PC-3 (cell line): Measurements from ENCODE around the gene EIF4A3.

Experiments
- EZH2phosphoT487 ChIP-seq: fragments of 300-600 bp; sonication (generic); IDR thresholded peaks from 2 replicates; pipeline ENCODE4 v1.6.1; 2018; ENCODE audit warnings: mild to moderate bottlenecking, antibody characterized with exemption, low read length, borderline replicate concordance
- TF ChIP-seq, protein P1 (sequence below): fragments of 300-600 bp; sonication (generic); conservative IDR thresholded peaks from 2 replicates; pipeline ENCODE4 v1.5.1; 2017; ENCODE audit warnings: antibody characterized with exemption, low read depth, mild to moderate bottlenecking, low read length

DNA sequence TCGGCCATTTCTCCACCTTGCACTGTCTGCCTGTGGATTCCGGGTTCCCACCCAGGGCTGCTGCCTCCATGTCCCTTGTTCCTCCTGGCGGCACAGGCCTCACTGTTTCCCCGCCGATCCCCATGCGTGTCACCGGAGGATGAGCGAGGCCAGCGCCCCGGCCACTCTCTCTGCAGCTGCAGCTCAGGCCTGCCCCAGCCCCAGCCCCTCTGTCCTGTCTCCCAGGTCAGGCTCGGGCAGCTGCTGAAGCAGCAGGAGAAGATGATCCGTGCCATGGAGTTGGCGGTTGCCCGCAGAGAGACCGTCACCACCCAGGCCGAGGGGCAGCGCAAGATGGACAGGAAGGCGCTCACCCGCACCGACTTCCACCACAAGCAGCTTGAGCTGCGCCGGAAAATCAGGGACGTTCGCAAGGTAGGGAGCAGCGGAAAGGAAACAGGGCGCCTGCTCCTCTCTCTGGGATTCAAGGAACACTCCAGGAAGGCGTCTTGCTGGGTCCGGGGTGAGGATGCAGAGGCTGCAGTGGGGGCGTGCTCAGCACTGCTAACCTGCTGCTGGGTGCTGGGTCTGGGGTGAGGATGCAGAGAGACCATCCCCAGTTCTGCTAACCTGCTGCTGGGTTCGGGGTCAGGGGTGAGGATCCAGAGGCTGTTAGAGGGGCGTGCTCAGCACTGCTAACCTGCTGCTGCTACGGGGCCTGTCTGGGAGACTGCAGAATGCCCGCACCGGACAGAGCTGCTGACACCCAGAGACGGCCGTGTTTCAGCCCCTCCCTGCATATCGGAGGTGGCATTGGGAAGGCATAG, 51.7 kb downstream of the EIF4A3 start:
- TF ChIP-seq, protein P1, sequence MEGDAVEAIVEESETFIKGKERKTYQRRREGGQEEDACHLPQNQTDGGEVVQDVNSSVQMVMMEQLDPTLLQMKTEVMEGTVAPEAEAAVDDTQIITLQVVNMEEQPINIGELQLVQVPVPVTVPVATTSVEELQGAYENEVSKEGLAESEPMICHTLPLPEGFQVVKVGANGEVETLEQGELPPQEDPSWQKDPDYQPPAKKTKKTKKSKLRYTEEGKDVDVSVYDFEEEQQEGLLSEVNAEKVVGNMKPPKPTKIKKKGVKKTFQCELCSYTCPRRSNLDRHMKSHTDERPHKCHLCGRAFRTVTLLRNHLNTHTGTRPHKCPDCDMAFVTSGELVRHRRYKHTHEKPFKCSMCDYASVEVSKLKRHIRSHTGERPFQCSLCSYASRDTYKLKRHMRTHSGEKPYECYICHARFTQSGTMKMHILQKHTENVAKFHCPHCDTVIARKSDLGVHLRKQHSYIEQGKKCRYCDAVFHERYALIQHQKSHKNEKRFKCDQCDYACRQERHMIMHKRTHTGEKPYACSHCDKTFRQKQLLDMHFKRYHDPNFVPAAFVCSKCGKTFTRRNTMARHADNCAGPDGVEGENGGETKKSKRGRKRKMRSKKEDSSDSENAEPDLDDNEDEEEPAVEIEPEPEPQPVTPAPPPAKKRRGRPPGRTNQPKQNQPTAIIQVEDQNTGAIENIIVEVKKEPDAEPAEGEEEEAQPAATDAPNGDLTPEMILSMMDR: no peak
- TF ChIP-seq EZH2phosphoT487: no peak
